Ammon's horn (tissue), 1 donor: ENCODE measurements around the gene PSG4.
"Not testable (repeated sequence)": the region's sequence is repeated elsewhere in the genome, so short reads cannot be mapped to it uniquely, and the experiment has no call there.

Experiments used
- DNase-seq: peaks from one replicate; pipeline ENCODE4 v3.0.0-alpha.2; 2016; ENCODE audit warnings: low spot score

PSG4 gene

GRCh38 chr19:43205471-43206105 is at the start of gene PSG4:
TSS of gene PSG4 (minus strand) at chr19:43205638. CDS start at chr19:43205536, 102 bp downstream.
- not testable (repeated sequence) for DNase-seq

GRCh38 chr19:43251428-43251827 is 46.0 kb upstream of the PSG4 start:
- not testable (repeated sequence) for DNase-seq

DNA sequence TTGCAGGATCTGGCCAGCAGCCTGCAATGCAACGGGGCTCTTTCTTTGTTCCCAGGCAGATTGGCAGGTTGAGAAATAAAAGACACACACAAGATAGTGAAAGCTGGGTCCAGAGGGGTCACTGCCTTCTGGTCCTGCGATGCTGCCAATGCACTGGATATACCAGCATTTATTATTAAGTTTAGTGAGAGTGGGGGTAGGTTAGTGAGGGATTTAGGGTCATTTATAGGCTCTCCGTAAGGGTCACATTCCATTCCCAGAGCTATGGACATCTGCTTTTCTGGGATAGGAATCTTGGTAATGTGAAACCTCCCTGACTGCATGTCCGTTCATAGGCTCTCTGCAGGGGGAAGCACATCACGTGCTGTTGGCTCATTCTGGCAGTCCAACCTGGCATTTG is 44.9 kb upstream of the PSG4 start:
- not testable (repeated sequence) for DNase-seq

- not testable (repeated sequence) for DNase-seq
Observed at GRCh38 chr19:43248635-43249002, 43.2 kb upstream of the PSG4 start.

- DNase-seq = not testable (repeated sequence)
Observed at GRCh38 chr19:43247243-43247880, 41.9 kb upstream of the PSG4 start.

- not testable (repeated sequence) for DNase-seq
Observed at GRCh38 chr19:43245848-43246247, 40.4 kb upstream of the PSG4 start.

DNA sequence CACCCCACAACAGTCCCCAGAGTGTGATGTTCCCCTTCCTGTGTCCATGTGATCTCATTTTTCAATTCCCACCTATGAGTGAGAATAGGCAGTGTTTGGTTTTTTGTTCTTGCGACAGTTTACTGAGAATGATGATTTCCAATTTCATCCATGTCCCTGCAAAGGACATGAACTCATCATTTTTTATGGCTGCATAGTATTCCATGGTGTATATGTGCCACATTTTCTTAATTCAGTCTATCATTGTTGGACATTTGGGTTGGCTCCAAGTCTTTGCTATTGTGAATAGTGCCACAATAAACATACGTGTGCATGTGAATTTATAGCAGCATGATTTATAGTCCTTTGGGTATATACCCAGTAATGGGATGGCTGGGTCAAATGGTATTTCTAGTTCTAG is 36.8 kb upstream of the PSG4 start:
- DNase-seq = not testable (repeated sequence)

- not testable (repeated sequence) for DNase-seq
Observed at GRCh38 chr19:43238213-43238612, 32.8 kb upstream of the PSG4 start.

DNA sequence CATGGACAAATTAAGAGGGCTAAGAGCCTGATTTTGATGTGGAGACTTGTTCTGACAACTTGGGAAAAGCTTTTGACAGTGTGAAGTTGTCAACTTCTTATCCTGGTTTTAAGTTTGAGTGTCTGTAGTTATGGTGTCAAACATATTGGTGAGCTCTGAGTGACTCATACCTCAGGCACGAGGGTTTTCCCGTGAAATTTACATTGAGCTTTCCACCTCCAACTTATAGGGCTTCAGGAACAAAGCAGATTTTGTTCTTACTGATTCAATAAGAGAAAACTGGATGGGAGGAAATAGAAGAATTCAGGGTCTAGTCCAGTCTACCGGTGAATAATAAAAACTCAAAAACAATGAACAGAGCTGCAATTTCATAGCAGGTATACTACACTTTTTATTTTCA is 30.2 kb upstream of the PSG4 start:
- not testable (repeated sequence) for DNase-seq

DNA sequence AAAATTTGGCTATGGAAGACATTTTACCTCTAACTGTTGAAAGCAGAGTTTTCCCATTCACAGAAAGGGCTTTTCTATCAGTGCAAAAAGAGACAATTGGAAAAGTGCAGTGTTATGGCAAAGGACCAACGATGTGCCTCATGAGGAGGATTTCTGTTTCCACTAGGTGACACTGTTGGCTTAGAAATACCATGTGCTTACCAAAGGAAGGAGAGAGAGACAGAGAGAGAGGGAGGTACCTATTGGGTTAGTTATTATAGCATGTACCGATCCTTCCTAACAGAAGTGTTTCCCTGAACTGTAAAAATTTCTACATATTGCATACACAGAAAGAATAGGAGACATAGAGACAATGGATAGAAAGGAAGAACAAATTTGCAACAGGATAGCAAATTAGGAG is 23.9 kb upstream of the PSG4 start:
- no peak for DNase-seq

GRCh38 chr19:43228730-43229129 is 23.3 kb upstream of the PSG4 start:
- DNase-seq = not testable (repeated sequence)

- DNase-seq = not testable (repeated sequence)
Observed at GRCh38 chr19:43226986-43227385, 21.5 kb upstream of the PSG4 start.

DNA sequence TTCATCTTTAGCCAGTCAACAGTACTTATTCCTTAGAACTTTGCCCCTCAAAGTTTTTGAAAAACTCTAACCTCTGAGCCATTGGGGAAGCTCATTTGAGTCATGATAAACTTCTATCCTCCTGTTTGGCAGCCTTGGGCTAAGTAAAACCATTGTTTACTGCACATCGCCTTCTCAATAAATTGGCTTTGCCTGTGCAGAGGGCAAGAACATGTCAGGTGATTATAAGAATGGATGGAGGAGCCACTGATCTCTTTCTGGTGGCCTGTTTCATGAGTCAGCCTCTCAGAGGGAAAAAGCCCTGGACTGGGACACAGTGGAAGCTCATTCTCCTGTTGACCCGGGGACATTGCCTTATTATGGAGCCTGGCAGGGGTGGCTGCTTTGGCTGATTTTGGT is 19.4 kb upstream of the PSG4 start:
- no peak for DNase-seq

DNA sequence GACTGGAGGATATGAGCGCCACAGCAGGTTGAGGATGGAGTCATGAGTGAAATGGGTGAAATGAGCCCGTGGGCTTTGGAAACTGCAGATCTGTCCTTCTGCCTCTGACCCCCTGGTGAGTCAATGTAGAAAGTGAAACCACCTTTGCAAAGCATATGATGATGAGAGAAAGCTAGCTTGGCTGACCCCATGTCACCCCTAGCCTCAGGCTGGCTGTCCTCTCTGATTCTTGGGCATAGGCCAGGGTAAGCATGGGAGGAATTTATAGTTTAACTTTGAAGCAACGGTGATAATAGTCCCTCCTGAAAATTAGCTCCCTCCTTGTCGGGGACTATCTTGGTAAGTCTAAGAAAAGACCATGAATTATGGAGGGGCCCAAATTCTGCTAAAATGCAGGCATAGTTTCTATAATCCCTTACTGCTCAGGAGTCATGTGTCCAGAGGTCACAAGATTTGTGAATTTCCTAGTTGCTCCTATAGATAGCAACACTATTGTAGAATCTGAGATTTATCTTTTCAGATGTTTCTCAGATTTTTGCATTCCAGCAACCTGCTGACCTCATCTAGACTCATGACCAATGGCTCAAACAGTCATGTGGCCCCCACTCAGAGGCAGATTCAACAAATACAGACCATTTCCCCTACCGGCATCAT is 18.9 kb upstream of the PSG4 start:
- DNase-seq = not testable (repeated sequence)

DNA sequence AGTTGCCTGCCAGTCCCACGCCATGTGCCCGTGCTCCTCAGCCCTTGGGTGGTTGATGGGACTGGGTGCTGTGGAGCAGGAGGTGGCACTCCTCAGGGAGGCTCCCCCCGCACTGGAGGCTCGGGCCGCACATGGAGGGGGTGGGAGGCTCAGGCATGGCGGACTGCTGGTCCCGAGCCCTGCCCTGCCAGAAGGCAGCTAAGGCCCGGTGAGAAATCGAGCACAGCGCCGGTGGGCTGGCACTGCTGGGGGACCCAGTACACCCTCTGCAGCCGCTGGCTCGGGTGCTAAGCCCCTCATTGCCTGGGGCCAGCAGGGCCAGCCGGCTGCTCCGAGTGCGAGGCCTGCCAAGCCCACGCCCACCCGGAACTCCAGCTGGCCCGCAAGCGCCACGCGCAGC is 16.5 kb upstream of the PSG4 start:
- not testable (repeated sequence) for DNase-seq

DNA sequence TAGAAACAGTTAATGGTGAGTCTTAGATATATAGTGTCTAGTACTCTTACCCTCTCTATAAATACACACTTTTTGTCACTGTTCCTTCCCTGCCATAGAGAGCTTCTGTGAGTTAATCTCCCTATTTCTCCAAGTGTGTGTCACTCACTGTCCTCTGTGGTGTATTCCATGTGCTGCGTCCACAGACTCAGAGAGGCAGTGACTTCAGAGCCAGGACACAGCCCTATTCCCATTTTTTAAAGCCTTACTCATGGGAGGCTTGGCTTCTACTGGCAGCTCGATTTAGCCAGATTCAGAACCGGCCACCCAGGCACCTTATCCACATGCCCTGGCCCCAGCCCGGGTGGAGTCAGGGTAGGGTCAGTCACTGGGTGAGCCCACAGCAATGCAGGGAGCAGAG is 13.7 kb upstream of the PSG4 start:
- not testable (repeated sequence) for DNase-seq

DNA sequence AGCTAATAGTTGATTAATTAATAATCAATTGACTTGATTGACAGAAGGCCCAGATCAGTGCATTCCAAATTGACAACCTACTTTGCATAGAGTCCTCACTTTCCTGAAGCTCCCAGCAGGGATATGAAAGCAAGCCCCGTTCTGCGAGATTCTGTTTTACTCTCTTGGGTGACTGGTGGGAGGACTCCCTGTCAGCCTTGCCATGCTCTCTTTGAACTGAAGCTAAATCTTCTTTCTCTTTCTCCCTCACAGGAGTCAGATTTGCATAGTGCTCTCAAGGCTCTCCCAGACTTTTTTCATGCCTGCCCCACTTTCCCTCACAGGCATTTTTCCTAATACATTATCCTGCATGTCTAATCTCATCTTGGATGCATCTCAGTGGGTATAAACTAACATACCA is 10.4 kb upstream of the PSG4 start:
- not testable (repeated sequence) for DNase-seq

DNA sequence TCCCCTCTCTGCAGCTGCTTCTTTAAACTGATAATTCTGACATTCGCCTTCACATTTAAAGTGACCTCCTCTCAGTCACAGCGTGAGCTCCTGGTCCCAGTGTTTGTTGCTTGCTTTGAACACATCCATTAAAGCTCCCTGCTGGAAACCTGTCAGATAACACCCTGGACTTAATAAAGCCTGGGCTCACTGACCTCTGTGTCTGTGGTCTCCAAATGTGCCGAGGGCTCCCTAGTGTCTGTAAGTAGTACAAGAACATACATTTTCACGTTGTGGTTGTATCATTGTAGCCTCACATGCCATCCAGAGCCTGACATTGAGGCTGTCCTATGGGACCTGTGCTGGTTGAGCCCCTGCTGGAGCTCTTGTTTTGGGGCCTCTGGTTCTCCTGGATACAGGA is 2.6 kb upstream of the PSG4 start:
- no peak for DNase-seq

GRCh38 chr19:43207174-43207573 is 1.7 kb upstream of the PSG4 start:
- not testable (repeated sequence) for DNase-seq

GRCh38 chr19:43203611-43204010 is 1.8 kb downstream of the PSG4 start:
- DNase-seq = not testable (repeated sequence)

DNA sequence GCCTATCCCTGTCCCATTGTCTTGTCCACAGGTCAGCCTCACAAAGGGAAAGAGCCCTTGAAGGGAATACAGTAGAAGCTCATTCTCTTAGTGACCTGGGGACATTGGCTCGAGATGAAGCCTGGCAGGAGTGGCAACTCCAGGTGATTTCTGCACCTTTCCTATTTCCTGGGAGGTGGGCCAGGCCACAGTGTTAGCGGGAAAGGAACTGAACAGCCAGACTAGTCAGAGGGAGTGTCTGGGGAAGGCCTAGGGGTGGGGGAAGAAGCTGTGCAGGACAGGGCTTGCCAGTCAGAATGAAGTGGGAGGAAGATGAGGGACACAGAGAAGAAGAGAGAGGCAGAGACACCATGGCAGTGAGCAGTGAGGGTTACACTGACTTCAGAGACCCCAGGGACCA is 3.5 kb downstream of the PSG4 start:
- DNase-seq = not testable (repeated sequence)

DNA sequence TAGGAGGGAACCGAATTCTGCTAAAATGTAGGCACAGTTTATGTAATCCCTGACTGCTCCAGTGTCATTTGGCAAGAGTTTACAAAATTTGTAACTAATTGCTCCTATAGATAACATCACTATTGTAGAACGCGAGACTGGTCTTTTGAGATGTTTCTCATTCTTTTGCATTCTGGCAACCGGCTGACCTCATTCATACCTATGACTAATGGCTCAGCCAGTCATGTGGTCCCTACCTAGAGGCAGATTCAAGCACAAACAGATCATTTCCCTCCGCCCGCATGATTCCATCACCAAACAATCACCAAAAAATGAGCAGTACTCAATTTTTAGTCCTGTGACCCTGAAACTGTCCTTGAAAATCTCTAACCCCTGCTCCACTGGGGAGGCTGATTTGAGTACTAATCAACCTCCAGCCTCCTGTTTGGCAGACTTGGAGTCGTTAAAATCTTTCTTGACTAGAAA is 4.1 kb downstream of the PSG4 start:
- not testable (repeated sequence) for DNase-seq
